ENCODE data around the gene NCMAP.
"Not testable (repeated sequence)": the region's sequence is repeated elsewhere in the genome, so short reads cannot be mapped to it uniquely, and the experiment has no call there.

NCMAP gene, protein sequence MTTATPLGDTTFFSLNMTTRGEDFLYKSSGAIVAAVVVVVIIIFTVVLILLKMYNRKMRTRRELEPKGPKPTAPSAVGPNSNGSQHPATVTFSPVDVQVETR

DNA sequence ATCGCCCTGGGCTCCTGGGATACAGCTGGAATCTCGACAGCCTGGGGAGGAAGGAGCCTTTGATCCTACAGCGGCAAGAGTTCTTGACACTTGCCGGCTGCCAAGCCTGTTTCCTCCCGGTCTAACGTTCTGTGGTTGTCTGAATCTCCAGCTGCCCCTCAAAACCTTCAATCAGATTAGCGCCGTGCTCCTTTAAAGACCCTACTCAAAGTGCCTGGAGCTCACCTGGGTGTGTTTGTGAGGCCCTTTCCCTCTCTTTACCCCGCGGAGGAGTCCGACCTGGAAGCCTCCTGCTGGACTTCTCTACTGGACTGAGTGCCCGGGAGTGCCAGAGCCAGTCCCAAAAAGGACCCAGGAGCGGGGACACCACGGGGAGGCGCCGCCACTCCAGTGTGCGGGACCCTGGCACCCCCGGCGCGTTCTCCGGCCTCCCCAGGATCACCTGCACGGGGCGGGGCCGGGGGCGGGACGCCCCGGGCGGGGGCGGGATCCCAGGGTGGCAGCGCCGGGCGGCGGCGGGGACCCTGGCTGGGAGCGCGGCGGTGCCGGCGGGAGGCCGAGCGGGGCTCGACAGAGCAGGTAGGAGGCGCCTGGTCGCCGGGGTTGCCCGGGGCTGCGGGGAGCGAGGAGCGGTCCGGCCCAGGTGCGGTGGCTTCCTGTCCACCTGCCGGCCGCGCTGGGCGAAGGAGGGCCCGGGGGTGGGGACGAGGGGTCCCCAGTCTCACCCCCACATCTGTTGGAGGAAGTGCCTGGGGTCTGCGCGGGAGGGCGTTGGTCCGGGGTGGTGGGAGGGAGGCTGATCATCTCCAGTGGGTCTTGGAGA lies at the start of gene NCMAP:
Gene NCMAP (plus strand): TSS at position 497 of the 823 bp plus-strand sequence. CDS start 39,344 bp downstream, outside the sequence.
- no peak for DNase-seq

DNA sequence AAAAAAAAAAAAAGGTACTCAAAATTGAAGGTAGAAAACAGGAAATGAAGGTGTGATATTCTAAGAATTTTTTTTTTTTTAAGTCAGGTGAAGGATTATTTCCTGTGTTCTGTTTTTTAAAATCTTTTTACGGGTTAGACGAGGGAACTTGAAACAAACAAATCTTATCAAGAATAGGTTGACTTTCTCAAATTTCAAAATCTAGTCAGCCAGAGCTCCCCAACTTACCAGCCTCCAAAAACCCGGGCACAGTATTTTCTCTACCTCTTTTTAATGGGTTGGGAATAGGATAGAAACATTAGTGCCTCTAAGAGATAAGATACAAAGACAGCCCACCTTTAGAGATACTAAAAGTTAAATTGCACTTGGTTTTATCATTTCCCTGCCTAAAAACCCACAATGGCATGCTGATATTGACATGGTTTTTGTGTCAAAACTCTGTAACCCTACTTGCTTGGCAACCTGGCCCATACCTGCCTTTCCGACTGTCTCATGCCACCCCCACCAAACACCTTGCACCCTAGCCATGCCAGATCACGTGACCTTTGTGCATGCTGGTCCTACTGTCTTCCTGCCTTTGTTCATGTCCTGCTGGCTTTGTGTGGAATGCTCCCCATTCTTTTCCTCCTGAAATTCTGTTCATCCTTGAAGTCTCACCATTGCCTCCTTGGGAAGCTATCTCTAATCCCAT lies 49.1 kb upstream of the NCMAP start:
- DNase-seq, result no peak

DNA sequence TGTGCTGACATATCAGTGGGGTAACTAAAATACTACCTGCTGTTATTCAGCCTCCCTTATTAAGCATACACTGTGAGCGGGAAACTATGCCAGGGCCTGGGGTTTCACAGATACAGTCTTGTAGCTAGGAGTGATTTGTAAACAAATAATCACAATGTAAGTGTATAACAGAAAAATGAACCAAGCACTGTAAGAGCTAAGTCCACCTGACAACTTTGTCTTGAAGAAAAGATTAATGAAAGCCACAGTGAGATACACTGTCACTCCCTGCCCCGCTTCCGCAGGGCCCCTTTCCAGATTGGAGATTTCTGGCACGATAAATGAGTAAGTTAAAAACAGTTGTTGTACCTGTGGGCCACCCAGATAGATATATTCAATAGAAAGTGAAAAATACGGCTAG lies 48.5 kb upstream of the NCMAP start:
- DNase-seq, result no peak

DNA sequence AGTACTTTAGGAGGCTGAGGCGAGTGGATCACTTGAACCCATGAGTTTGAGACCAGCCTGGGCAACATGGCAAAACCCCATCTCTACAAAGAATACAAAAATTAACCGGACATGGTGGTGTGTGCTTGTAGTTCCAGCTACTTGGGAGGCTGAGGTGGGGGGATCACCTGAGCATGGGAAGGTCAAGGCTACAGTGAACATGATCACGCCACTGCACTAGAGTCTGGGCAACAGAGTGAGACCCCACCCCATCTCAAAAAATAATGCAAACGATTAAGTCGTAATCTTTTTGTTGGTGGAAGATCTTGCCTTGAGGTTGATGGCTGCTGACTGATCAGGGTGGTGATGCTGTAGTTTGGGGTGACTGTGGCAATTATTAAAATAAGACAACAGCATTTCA lies 47.0 kb upstream of the NCMAP start:
- no peak for DNase-seq

DNA sequence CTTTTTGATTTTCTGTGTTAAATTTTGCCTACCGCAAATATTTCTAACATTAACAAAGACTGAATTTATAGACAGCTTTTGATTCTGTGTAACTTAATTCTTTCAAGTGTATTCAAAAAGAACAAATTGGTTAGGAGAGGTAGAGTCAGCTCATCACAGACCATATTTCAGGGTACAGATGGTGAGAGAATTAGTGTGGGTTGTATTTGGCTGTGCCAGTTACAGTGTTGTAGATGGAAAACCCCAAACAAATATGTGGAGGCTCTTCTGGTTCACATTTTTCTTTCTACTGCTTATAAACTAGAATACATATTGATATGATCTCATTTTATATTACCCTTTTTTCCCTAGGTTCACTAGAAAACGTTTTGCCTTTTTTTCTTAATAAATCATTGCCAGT lies 42.2 kb upstream of the NCMAP start:
- DNase-seq, result no peak

DNA sequence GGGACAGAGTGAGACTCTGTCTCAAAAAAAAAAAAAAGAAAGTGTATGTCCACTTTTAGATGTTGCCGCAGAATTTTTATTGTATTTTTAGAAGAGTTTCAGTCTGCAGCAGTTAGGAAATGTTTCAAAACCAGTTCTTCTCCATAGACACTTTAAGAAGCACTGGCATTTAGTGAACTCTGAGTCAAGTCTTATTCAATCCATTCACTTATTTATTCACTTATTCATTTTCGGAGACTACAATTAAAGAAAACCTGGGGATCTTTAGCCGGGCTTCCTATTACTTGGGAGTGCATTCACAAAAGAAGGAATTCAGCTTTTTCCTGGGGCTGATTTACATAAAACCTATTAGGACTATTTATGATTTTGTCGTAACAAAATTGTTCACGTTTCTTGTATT lies 40.9 kb upstream of the NCMAP start:
- DNase-seq, result no peak

DNA sequence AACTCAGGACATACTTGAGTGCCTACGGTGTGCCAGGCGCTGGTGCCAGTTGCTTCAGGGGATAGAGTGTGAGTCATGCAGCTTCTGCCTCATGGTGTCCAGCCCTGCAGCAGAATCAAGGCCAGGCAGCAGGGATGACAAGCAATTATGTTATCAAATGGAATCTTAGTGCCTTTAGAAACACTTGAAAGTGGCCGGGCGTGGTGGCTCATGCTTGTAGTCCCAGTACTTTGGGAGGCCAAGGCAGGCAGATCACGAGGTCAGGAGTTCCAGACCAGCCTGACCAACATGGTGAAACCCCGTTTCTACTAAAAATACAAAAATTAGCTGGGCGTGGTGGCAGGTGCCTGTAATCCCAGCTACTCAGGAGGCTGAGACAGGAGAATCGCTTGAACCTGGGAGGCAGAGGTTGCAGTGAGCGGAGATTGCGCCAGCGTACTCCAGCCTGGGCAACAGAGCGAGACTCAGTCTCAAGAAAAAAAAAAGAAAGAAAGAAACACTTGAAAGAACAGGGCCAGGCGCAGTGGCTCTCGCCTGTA lies 40.1 kb upstream of the NCMAP start:
- not testable (repeated sequence) for DNase-seq

DNA sequence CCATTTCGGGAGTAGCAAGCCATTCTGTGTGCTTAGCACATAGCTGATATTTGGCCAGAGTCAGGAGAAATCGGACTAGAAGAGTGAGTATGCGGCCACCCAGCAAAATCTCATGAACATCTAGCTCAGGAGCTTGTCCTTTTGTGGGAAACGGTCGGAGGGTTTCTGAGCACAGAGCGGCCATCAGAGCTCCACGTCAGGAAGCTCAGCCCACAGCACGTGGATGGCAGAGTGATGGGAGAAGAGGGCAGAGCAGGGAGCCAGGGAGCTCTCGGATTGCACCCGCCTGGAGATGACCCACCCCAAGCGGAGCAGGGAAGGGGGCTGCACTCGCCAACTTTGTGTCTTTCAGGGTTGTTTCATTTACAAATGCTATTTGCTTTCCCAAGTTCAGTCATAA lies 39.4 kb upstream of the NCMAP start:
- DNase-seq, result no peak

DNA sequence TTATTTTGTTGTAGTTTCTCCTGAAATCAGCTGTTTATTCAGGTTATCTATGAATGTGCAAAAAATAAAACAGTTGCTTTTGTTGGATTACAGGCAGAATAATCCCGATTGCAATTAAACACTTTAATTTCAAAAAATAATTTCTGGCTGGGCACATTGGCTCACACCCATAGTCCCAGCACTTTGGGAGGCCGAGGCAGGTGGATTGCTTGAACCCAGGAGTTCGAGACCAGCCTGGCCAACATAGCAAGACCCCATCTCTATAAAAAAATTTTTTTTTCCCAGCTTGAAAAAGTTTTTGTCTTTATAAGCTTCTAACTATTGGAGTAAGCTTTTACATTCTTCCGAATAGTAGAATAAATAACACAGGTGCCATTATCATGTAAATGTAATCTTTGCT lies 38.0 kb upstream of the NCMAP start:
- no peak for DNase-seq

DNA sequence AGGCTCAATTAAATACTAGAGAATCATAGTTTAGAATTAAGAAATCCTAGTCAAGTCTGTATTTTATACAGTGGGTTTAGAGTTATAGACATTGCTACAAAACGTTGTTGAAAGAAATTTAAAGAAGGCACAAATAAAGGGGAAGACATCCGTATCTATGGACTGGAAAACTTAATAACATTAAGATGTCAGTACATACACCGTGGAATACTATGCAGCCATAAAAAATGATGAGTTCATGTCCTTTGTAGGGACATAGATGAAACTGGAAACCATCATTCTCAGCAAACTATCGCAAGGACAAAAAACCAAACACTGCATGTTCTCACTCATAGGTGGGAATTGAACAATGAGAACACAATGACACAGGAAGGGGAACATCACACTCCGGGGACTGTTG lies 35.6 kb upstream of the NCMAP start:
- DNase-seq, result not testable (repeated sequence)

DNA sequence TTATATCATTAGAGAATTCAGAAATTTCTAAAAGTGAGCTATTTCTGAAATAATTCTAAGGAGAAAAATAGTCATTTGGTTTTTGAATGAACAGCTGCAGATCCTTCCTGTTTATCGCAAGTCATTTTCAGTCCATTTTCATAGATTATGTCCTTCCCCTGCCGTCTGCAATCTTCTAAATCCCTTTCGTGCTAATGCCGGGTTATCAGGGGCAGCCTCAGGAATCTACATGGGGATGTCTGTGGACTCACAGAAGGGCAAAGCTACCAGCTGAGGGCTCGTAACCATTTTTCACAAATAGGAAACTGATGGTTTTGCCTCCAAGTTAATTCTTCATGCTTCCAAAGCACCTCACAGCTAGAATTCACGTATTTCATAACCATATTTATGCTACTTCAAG lies 30.3 kb upstream of the NCMAP start:
- DNase-seq, result no peak

DNA sequence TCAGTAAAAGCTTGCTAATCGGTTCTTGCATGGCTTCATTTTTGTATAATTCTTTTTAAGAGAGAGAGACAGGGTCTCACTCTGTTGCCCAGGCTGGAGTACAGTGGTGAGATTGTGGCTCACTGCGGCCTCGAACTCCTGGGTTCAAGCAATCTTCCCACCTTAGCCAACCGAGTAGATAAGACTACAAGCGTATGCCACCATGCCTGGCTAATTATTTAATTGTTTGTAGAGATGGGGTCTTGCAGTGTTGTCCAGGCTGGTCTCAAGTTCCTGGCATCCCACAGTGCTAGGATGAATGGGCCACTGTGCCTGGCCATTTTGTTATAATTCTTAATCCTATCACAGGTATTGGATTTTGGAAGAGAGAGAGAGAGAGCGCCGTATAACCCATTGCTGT lies 29.8 kb upstream of the NCMAP start:
- DNase-seq, result no peak

DNA sequence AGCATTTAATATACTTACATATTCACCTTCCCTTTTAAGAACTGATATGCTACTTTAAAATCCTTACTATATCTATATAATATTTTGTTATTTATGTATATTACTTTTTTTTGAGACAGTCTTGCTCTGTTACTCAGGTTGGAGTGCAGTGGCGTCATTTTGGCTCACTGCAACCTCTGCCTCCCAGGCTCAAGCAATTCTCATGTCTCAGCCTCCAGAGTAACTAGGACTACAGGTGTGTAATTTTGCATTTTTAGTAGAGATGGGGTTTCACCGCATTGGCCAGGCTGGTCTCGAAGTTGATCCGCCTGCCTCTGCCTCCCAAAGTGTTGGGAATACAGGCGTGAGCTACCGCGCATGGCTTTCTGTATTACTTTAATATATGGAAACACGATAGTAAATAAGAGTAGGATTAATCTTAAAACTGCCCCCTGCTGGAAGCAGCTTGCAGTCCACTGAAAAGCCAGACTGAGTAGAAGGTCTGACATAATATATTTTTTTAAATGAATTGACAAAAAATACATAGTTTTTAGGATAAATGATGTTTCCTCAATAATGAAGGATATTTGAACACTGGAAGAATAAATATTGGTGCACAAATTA lies 28.8 kb upstream of the NCMAP start:
- no peak for DNase-seq

DNA sequence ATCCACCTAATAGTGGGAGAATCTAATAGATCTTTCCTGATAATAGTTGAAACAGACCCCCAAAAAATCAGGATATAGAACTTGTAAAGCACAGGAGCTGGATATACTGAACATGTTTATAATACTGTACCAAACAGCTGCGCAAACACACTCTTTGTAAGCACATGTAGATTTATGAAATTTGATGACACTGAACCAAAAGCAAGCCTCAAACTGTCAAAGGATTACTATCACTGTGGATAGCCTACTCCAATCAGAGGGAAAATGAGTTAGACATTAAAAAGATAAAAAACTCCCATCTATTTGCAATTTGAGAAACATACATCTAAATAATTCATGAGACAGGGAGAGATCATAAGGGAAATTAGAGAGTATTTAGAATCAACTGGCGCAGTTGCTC lies 27.1 kb upstream of the NCMAP start:
- DNase-seq, result no peak

DNA sequence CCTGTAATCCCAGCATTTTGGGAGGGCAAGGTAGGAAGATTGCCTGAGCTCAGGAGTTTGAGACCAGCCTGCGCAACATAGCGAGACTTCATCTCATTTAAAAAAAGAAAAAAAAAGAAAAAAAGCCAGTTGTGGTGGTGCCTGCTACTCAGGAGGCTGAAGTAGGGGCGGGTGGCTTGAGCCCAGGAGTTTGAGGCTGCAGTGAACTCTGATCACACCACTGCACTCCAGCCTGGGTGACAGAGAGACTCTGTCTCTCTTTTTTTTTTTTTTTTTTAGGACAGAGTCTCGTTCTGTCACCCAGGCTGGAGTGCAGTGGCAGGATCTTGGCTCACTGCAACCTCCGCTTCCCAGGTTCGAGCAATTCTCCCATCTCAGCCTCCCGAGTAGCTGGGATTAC lies 26.6 kb upstream of the NCMAP start:
- DNase-seq, result not testable (repeated sequence)

DNA sequence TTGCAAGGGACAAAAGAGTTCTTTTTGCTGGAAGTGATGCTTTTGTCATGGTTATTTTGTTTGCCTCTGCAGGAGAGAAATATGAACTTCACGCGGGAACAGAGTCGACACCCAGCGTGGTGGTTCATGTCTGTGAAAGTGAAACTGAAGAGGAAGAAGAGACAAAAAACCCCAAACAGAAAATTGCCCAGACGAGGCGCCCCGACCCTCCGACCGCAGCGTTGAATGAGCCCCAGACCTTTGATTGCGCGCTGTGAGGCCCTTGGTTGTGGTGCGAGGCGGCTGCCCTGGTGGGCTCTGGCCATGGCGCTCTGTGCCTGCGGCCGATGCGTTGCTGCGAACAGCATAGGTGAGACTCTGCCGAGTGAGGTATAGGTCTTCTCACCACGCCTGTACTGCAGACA lies 20.9 kb upstream of the NCMAP start:
- DNase-seq, result no peak

DNA sequence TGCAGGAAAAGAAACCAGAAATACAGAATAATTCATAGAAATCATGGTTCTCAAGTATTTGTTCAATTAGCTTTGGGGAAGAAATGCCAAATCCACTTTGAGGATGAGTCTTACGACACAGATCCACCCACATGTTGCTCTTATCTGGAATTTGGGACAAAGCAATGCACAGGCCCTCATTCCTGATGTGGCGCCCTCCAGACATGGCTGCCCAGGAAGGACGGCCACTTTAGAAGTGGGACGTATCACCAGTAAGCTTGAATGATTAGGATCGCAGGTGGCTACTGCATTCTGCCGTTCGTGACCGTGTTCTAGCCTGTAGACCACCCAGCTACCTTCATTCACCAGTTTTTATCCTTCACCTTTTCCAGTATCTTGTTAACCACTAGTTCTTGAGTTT lies 20.1 kb upstream of the NCMAP start:
- DNase-seq, result no peak

DNA sequence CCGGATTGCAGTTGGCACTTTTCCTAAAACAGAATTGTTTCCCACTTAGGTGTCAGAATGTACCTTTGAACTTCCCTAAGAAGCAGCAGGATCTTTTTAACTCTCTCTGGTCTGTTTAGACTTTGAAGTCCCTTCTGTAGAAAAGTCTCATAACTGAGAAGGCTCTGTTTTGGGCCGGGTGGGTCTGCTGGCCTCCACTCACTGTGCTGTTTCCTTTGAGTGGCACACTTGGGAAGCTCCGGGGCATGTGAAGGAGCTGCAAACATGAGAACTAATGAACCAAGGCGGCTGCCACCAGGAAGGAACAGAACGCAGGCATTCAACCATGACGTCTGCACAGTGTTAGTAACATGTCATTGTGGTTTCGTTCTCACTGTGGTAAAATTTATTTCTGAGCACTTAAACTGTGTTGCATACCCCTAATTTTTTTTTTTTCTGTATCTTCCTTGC lies 19.5 kb upstream of the NCMAP start:
- no peak for DNase-seq

DNA sequence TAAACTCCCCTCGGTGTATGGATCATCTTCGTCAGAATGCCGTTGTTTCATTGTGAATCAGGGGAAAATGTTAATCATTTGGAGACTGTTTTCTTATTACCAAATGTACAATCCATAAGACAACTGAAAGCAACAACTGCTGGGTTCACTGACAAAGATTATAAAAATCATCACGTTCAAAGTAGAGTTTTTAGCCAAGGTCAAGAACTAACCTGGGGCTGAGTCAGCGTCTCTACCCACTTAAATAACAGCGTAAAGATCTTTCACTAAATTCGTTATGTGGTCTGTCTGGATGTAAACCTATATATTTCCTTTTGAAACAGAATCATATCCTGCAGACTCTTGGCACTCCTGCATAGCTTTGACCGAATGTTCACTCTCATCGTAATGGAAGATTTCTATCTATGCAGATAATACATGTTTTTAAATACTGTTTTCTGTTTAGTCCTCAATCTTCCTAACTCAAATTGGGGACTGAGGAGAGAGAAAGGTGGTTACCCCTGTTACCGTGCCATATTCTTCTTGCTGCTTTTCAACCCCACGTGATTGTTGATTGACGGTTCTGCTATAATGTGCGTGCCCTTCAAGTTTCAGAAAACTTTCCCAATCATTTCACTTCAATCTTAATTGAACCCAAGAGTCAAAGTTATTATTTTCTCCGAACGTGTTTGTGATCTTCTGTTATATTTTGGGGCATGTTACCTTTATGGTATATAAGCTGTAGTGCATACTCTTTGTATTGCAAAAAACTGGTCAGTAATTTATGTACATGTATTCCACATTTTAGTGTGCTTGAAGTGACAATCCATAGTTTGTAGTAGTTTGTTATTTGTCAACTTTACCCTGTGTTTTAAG lies 15.6 kb upstream of the NCMAP start:
- no peak for DNase-seq

DNA sequence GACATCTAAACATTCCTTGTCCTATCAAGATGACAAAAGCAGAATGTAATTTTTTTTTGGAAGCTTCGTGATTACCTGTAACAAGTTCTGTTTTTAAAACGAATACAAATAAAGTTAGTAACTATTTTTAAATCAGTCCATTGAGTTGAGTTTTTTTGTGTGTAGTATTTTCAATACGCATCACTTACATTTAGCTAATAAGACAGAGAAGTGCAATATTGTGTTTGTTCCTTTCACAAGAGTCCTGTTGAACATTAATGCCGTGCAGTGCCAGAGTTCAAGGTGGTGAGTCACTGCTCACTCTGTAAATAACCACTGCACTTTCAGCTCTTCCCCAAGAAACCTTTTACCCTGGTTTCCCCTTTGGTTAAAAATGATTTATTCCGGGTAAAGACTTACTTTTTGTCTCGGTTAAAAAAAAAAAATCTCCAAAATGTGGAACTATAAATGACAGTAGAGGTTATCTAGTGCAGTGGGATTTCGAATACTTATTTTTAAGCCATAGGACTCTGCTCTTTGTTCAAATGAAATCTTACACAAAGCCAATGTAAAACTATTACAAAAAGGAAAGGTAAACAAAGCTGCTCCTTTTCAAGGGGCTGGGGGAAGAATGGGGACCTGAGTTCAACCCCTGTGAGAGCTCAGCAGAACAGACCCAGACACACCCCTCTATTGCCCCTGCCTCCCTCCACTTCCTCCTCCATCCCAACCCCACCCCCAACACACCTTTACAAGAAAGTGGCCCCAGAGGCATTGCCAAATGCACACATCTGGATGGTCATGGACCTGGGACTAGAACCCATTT lies 14.8 kb upstream of the NCMAP start:
- no peak for DNase-seq

DNA sequence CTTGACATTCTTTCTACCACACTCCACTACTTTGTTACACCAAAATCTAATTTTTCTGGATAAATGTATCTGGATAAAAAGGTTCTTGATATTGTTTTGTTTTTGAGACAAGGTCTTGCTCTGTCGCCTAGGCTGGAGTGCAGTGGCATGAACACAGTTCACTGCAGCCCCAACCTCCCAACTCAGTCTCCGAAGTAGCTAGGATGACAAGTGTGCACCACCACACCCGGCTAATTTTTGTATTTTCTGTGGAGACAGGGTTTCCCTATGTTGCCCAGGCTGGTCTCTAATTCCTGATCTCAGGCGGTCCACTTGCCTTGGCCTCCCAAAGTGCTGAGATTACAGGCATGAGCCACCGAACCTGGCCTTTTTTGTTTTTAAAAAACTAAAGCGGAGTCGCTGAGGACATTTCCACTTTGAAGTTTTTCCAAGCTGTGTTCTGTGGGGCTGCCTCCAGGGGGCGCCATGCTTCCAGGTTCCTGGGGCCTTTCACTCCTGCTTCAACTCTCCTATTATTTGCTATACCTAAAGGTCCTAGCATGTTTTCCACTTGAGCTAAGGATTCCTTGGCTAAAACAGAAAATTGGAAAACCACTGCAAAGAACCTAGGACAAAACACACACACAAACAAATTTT lies 14.1 kb upstream of the NCMAP start:
- DNase-seq, result no peak

All from KG1 (cell line).